ENCODE measurements around the gene PCYOX1L. TPM values are rescaled to one million over a fixed set of nuclear protein-coding genes. Genes with fewer than 3 reads are reported as not detected.

Gene PCYOX1L, protein sequence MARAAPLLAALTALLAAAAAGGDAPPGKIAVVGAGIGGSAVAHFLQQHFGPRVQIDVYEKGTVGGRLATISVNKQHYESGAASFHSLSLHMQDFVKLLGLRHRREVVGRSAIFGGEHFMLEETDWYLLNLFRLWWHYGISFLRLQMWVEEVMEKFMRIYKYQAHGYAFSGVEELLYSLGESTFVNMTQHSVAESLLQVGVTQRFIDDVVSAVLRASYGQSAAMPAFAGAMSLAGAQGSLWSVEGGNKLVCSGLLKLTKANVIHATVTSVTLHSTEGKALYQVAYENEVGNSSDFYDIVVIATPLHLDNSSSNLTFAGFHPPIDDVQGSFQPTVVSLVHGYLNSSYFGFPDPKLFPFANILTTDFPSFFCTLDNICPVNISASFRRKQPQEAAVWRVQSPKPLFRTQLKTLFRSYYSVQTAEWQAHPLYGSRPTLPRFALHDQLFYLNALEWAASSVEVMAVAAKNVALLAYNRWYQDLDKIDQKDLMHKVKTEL
- total RNA-seq (2014; rRNA removed; shearing (Covaris generic)) (10.7 and 12.6 TPM in 2 replicates), polyA plus RNA-seq (2016; fragmentation: Nextera tagmentation; extraction: Ambion mirVana) (10.4 and 10.5 TPM in 2 replicates)

DNA sequence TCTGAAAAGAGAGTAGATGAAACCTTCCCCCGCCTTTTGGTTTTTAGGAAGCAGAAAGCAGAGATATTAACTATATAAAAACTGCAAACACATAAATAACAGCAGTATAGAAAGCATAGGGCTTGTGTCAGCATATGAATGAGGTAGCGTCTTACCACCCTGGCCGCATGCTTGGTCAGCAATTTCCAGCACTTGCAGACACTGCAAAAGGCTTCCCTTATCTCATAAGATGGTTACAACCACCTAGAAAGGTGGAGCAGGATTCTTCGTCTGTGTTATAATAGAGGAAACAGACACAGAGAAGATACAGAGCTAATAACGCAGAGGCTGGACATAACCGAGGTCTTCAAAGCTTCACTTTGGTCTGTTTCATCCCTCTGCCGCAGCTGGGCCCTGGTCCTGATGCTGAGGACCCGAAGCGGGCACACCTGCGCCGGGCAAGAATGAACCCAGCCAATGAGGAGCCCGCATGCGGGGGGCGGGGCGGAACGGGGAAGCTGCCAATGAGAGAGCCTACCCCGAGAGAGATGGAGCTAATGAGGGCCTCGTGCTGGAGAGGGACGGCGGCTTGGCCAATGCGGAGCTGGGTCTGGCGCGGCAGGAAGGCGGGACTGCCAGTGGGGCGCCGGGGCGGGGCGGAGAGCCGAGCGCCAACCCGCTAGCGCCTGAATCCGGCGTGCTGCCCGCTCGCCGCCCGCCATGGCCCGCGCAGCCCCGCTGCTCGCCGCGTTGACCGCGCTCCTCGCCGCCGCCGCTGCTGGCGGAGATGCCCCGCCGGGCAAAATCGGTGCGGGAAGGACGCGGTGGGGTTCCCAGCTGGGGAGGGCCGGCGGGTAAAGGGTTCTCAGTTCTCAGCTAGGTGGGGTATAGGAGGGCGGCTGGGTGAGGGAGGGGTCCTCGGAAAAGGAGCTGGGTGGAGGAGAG, at the start of gene PCYOX1L:
Gene PCYOX1L (plus strand): TSS at position 677 of the 924 bp plus-strand sequence. CDS start 23 bp downstream, at position 700.
- Histone ChIP-seq H3K9me2 (ENCODE audit: insufficient read depth) (no peaks in the 10 kb centered on the region), H3K9ac (peak within 1 kb of the TSS; percentile 79), H3K79me2 (ENCODE audit: insufficient read depth) (peaks cover 9% of the 10 kb centered on the region), H3F3A (ENCODE audit: insufficient read depth) (peaks cover 38% of the 10 kb centered on the region), H3K27ac (no peak within 1 kb of the TSS), H4K20me1 (ENCODE audit: insufficient read depth) (peaks cover 1% of the 10 kb centered on the region; the same call in 1 of the 2 replicates), H3K4me2 (ENCODE audit: unreplicated experiment) (peak within 1 kb of the TSS; percentile 91), H3K27me3 (replicated peaks; ENCODE audit: insufficient read depth) (no peaks in the 10 kb centered on the region), H2AFZ (peak within 1 kb of the TSS; percentile 93), H3K4me3 (peak within 1 kb of the TSS; percentile 91), H3K4me1 (ENCODE audit: insufficient read depth) (0 out of 2 replicates have a peak, but pooled peaks cover 2% of the 10 kb centered on the region), H3K9me3 (ENCODE audit: low read depth) (no peaks in the 10 kb centered on the region), H3K36me3 (ENCODE audit: low read depth) (peaks cover 22% of the 10 kb centered on the region)
- TF ChIP-seq EZH2 (IDR thresholded peaks at IDR 0.05; ENCODE audit: insufficient read depth, poor library complexity, severe bottlenecking) (no peak), EZH2phosphoT487 (IDR thresholded peaks at IDR 0.05; ENCODE audit: insufficient read depth, low read depth) (no peak)
- DNase-seq: peak; percentile 98
- in situ Hi-C loops (cut with MboI): no loop called here
- WGBS, 2 experiments (ENCODE audit: low coverage in 1 of 2, low lambda C conversion rate in 2 of 2, missing lambda C conversion rate in 2 of 2): 3% methylated on average over 39 to 47 of the region's 61 CpGs

- H3K36me3 ChIP-seq (ENCODE audit: low read depth): no peaks in the 10 kb centered on the region
These were observed 48.5 kb upstream of the PCYOX1L start for GRCh38 chr5:149309354-149309753.

GRCh38 chr5:149310488-149310887, 47.4 kb upstream of the PCYOX1L start:
- WGBS, 2 experiments (ENCODE audit: low coverage in 1 of 2, low lambda C conversion rate in 2 of 2, missing lambda C conversion rate in 2 of 2): 86 to 94% methylated on average over 4 of the region's 4 CpGs
- Histone ChIP-seq H3K4me2 (ENCODE audit: unreplicated experiment) (no peak overlapping the region), H3K4me1 (ENCODE audit: insufficient read depth) (no peaks in the 10 kb centered on the region), H3F3A (ENCODE audit: insufficient read depth) (no peaks in the 10 kb centered on the region), H3K27ac (no peak overlapping the region), H3K9me2 (ENCODE audit: insufficient read depth) (no peaks in the 10 kb centered on the region), H2AFZ (no peak overlapping the region), H3K9me3 (ENCODE audit: low read depth) (no peaks in the 10 kb centered on the region), H3K36me3 (ENCODE audit: low read depth) (no peaks in the 10 kb centered on the region), H3K9ac (no peak overlapping the region), H4K20me1 (ENCODE audit: insufficient read depth) (no peaks in the 10 kb centered on the region), H3K4me3 (no peak overlapping the region), H3K79me2 (ENCODE audit: insufficient read depth) (no peaks in the 10 kb centered on the region), H3K27me3 (replicated peaks; ENCODE audit: insufficient read depth) (no peaks in the 10 kb centered on the region)
- in situ Hi-C loops (cut with MboI): no loop called here
- TF ChIP-seq EZH2phosphoT487 (IDR thresholded peaks at IDR 0.05; ENCODE audit: insufficient read depth, low read depth) (no peak), EZH2 (IDR thresholded peaks at IDR 0.05; ENCODE audit: insufficient read depth, poor library complexity, severe bottlenecking) (no peak)
- no peak for DNase-seq

More at GRCh38 chr5:149309354-149309753, 48.5 kb upstream of the PCYOX1L start:
- TF ChIP-seq EZH2 (IDR thresholded peaks at IDR 0.05; ENCODE audit: insufficient read depth, poor library complexity, severe bottlenecking) (no peak), EZH2phosphoT487 (IDR thresholded peaks at IDR 0.05; ENCODE audit: insufficient read depth, low read depth) (no peak)
- Histone ChIP-seq H3K27me3 (replicated peaks; ENCODE audit: insufficient read depth) (no peaks in the 10 kb centered on the region), H3K9ac (no peak overlapping the region), H2AFZ (no peak overlapping the region), H3K9me3 (ENCODE audit: low read depth) (no peaks in the 10 kb centered on the region), H3K4me1 (ENCODE audit: insufficient read depth) (no peaks in the 10 kb centered on the region), H3F3A (ENCODE audit: insufficient read depth) (no peaks in the 10 kb centered on the region), H4K20me1 (ENCODE audit: insufficient read depth) (no peaks in the 10 kb centered on the region), H3K79me2 (ENCODE audit: insufficient read depth) (no peaks in the 10 kb centered on the region), H3K4me3 (no peak overlapping the region), H3K27ac (no peak overlapping the region), H3K4me2 (ENCODE audit: unreplicated experiment) (no peak overlapping the region), H3K9me2 (ENCODE audit: insufficient read depth) (no peaks in the 10 kb centered on the region)
- WGBS, 2 experiments (ENCODE audit: low coverage in 1 of 2, low lambda C conversion rate in 2 of 2, missing lambda C conversion rate in 2 of 2): 90 to 95% methylated on average over 6 of the region's 6 CpGs
- DNase-seq: no peak
- in situ Hi-C loops (cut with MboI): no loop called here

Measured in GM23248 (cell line).